NB4 (cell line): ENCODE measurements around the gene R3HDM1.
A peak's percentile ranks its signal among the peaks of the same experiment; 100 is the strongest.

ENCODE experiments used
- DNase-seq: peaks from one replicate; pipeline ENCODE4 v3.0.0; 2010; ENCODE audit warnings: low read depth
- H3K4me3 ChIP-seq: one replicate; pipeline ENCODE4 v1.5.1; 2011; ENCODE audit warnings: mild to moderate bottlenecking, low read depth, low read length, moderate library complexity
- CTCF ChIP-seq: IDR thresholded peaks from one replicate; pipeline ENCODE4 v1.5.1; 2012; ENCODE audit warnings: low read depth, low read length
- MYC ChIP-seq: IDR thresholded peaks from 2 replicates; pipeline ENCODE4 v1.6.1; 2011; ENCODE audit warnings: low read depth, low read length
- POLR2A ChIP-seq: IDR thresholded peaks from 2 replicates; pipeline ENCODE4 v1.6.1; 2011; ENCODE audit warnings: mild to moderate bottlenecking; ENCODE audit not compliant: insufficient read length; ENCODE audit errors: extremely low read depth
- TF ChIP-seq, protein P1 (sequence below): IDR thresholded peaks from 2 replicates; pipeline ENCODE4 v1.6.1; 2011; ENCODE audit warnings: low read depth, low read length

R3HDM1 gene

DNA sequence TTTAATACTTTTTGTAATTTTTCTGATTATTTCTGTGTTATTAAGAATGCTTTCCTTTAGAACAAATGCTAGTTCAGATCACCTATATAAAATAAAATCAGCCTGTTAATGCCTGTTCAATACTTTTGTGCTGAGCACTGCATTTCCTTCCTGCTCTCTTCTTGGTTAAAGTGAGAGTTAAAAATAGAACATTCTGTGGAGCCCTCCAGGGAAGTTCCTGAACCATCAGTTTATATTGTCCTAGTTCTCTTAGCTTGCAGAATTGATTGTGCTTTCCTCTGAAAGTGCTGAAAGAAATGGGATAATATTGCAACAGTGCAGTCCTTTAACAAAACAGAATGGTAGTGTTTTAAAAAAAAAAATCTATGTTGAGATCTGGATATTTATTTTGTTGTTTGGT, 135.8 kb downstream of the R3HDM1 start:
- DNase-seq = peak; percentile 12
- TF ChIP-seq, protein P1, sequence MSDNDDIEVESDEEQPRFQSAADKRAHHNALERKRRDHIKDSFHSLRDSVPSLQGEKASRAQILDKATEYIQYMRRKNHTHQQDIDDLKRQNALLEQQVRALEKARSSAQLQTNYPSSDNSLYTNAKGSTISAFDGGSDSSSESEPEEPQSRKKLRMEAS = no peak
- H3K4me3 ChIP-seq = no peak overlapping the region

DNA sequence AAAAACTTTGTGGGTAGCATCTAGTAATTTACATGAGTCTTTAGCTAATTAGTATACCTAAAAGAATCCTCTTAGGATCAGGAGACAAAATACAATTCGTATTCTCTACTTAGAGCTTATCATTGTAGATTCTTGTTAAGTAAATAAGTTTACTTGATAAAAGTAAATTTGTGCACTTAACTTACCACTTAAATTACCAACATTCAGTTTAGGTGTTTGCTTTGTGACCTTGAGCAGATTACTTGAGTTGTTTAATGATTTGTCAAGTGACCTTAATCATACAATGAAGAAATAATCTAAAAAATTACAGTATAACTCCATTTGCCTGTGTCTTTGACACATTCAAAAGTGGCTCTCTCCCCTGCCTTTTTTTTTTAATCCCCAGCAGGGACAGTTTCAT, 143.2 kb downstream of the R3HDM1 start:
- DNase-seq = no peak
- H3K4me3 ChIP-seq = no peak overlapping the region
- TF ChIP-seq POLR2A (no peak), CTCF (no peak), MYC (no peak)
- TF ChIP-seq, protein P1 = no peak

- TF ChIP-seq, protein P1 = no peak
- TF ChIP-seq POLR2A (no peak), CTCF (no peak), MYC (no peak)
- H3K4me3 ChIP-seq = no peak overlapping the region
- DNase-seq = peak; percentile 44
Observed at GRCh38 chr2:135676031-135676430, 144.7 kb downstream of the R3HDM1 start.

DNA sequence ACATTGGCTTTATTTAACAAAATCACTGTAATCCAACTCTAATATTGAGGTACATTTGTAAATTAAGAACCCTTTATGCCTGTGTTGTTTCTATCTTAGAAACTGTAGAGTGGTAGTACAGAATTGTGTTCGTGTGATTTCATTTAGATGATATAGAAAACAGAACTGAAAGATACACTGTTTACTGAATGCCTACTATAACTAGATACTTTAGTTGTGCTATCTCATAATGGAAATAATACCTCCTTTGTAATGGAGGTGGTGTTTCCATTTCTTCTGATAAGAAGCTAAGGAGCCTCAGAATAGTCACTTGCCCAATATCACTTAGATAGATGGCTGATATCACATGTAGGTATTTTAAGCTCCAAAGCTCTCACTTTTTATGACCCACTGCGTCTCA, 147.8 kb downstream of the R3HDM1 start:
- no peak overlapping the region for H3K4me3 ChIP-seq
- TF ChIP-seq CTCF (no peak), POLR2A (no peak), MYC (no peak)
- TF ChIP-seq, protein P1 = no peak
- DNase-seq = no peak

- no peak for TF ChIP-seq POLR2A
- no peak for TF ChIP-seq CTCF
- TF ChIP-seq MYC = no peak
- TF ChIP-seq, protein P1 = no peak
- H3K4me3 ChIP-seq = no peak overlapping the region
- DNase-seq = no peak
Observed at GRCh38 chr2:135685361-135685760, 154.1 kb downstream of the R3HDM1 start.

DNA sequence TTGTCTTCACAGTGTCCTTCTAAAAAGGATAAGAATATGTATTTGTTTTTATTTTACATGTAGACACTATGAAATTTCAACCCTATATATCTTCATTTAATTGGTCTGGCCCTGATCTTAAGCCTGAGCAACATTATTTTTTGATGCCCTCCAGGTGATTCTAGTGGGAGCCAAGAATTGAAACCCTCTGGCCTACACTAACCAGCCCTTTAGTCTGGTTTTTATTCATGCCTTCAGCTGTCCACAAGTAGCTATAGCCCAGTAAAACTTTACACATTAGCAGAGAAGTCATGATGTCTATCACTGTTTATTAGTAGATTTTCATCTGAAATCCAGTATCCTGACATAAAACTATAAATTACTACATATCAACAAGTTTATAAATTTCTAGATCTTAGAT, 157.7 kb downstream of the R3HDM1 start:
- DNase-seq = no peak
- TF ChIP-seq MYC (no peak), CTCF (no peak), POLR2A (no peak)
- TF ChIP-seq, protein P1 = no peak
- H3K4me3 ChIP-seq = no peak overlapping the region
